Measurements from ENCODE around the gene SMPDL3B.

The SMPDL3B gene

GRCh38 chr1:27940870-27941560 is 6.2 kb downstream of the SMPDL3B start:
- DNase-seq, result no peak

- no peak for DNase-seq
These were observed 7.1 kb downstream of the SMPDL3B start for GRCh38 chr1:27941671-27942540.

- no peak for DNase-seq
These were observed 10.2 kb downstream of the SMPDL3B start for GRCh38 chr1:27945020-27945419.

- no peak for DNase-seq
These were observed 14.2 kb downstream of the SMPDL3B start for GRCh38 chr1:27949027-27949426.

GRCh38 chr1:27951396-27951795 is 16.6 kb downstream of the SMPDL3B start:
- no peak for DNase-seq

GRCh38 chr1:27952147-27952546 is 17.3 kb downstream of the SMPDL3B start:
- DNase-seq, result no peak

GRCh38 chr1:27954186-27954585 is 19.4 kb downstream of the SMPDL3B start:
- no peak for DNase-seq

GRCh38 chr1:27955076-27955475 is 20.3 kb downstream of the SMPDL3B start:
- no peak for DNase-seq

- no peak for DNase-seq
These were observed 22.0 kb downstream of the SMPDL3B start for GRCh38 chr1:27956761-27957160.

- DNase-seq, result no peak
These were observed 22.9 kb downstream of the SMPDL3B start for GRCh38 chr1:27957655-27958054.

GRCh38 chr1:27958513-27958912 is 23.7 kb downstream of the SMPDL3B start:
- no peak for DNase-seq

- peak; percentile 80 for DNase-seq
These were observed 25.2 kb downstream of the SMPDL3B start, which contains the start of gene XKR8 for GRCh38 chr1:27959792-27960603. Gene XKR8 (plus strand): TSS chr1:27959973. CDS start chr1:27960070, 97 bp downstream.

- DNase-seq, result no peak
These were observed 26.2 kb downstream of the SMPDL3B start for GRCh38 chr1:27960762-27961645.

- DNase-seq, result no peak
These were observed 26.9 kb downstream of the SMPDL3B start for GRCh38 chr1:27961646-27962221.

- DNase-seq, result no peak
These were observed 28.6 kb downstream of the SMPDL3B start for GRCh38 chr1:27963393-27963792.

- no peak for DNase-seq
These were observed 31.8 kb downstream of the SMPDL3B start for GRCh38 chr1:27966402-27967105.

- no peak for DNase-seq
These were observed 32.5 kb downstream of the SMPDL3B start for GRCh38 chr1:27967106-27967883.

GRCh38 chr1:27967884-27968466 is 33.2 kb downstream of the SMPDL3B start:
- DNase-seq, result no peak

GRCh38 chr1:27968692-27969091 is 33.9 kb downstream of the SMPDL3B start:
- DNase-seq, result peak; percentile 14

GRCh38 chr1:27970401-27970800 is 35.6 kb downstream of the SMPDL3B start:
- DNase-seq, result no peak

All from stimulated activated CD4-positive, alpha-beta T cell treated with anti-CD3 and anti-CD28 coated beads, Interleukin-1b, Interleukin-23, amount 100 ng/mL, for 48 hours (primary cell).